ENCODE measurements around the gene ERAP2. TPM values are rescaled to one million over a fixed set of nuclear protein-coding genes. Genes with fewer than 3 reads are reported as not detected.

The ERAP2 gene
- total RNA-seq, 4 donors from 2014 or later = 7.1 to 39.1 (median 33.1) TPM

- intact Hi-C loops (cut with DNase I; ENCODE audit: low total_unique reads) (no loop called here), in situ Hi-C loops (cut with MboI; ENCODE audit: low pct_ligation_motif_present in 1 of 4, low pct_unique_long_range_greater_than_20kb in 1 of 4, low sequenced_read_pairs in 3 of 4) (no loop called here)
- peaks cover 9 to 55% (median 18%) of the 10 kb centered on the region in 4 donors for H3K4me1 ChIP-seq
- TF ChIP-seq POLR2AphosphoS5 (IDR thresholded peaks at IDR 0.05) (no peak), EP300 (IDR thresholded peaks at IDR 0.05; ENCODE audit: low read depth) (no peak), POLR2A (IDR thresholded peaks at IDR 0.05) (no peak), CTCF (IDR thresholded peaks at IDR 0.05) (no peak)
- no peaks in the 10 kb centered on the region for H3K27me3 ChIP-seq
- no peaks in the 10 kb centered on the region for H3K36me3 ChIP-seq
- H3K27ac ChIP-seq = no peak overlapping the region
- WGBS, 2 donors (ENCODE audit: low coverage in 1 of 2) = 60 to 66% methylated on average over 2 of the region's 2 CpGs
- no peaks in the 10 kb centered on the region for H3K9me3 ChIP-seq
- H3K4me3 ChIP-seq = no peak overlapping the region
- no peak for DNase-seq
Observed at GRCh38 chr5:96881511-96882115, 5.3 kb downstream of the ERAP2 start.

DNA sequence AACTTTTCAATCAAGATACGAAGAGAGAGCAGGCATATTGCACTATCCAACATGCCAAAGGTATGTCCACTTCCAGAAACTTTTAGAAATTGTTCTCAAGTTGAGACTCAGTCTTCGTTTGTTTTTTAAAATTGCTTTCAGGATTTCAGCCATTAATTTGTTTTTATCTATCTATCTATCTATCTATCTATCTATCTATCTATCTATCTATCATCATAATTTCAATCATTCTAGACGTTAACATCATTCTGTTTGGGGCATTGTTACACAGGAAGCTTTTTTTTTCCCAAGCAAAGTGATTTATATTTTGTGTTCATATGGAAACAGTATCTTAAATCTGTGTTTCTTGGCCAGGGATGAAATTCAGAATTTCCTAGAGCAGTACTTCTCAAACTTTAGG is 7.6 kb downstream of the ERAP2 start:
- in situ Hi-C loops (cut with MboI; ENCODE audit: low pct_ligation_motif_present in 1 of 4, low pct_unique_long_range_greater_than_20kb in 1 of 4, low sequenced_read_pairs in 3 of 4) = no loop called here
- H3K27ac ChIP-seq = no peak overlapping the region
- no peak overlapping the region for H3K4me3 ChIP-seq
- intact Hi-C loops (cut with DNase I; ENCODE audit: low total_unique reads) = no loop called here
- H3K36me3 ChIP-seq = peaks cover 0 to 4% (median 0%) of the 10 kb centered on the region in 4 donors
- no peaks in the 10 kb centered on the region for H3K27me3 ChIP-seq
- TF ChIP-seq CTCF (IDR thresholded peaks at IDR 0.05) (no peak), POLR2AphosphoS5 (IDR thresholded peaks at IDR 0.05) (no peak), EP300 (IDR thresholded peaks at IDR 0.05; ENCODE audit: low read depth) (no peak), POLR2A (IDR thresholded peaks at IDR 0.05) (no peak)
- H3K9me3 ChIP-seq = no peaks in the 10 kb centered on the region
- 84 to 87% methylated on average over 3 of the region's 3 CpGs for WGBS, 2 donors (ENCODE audit: low coverage in 1 of 2)
- no peak for DNase-seq
- peaks cover 0 to 35% (median 7%) of the 10 kb centered on the region in 4 donors for H3K4me1 ChIP-seq

GRCh38 chr5:96884995-96885394 is 8.7 kb downstream of the ERAP2 start:
- no peaks in the 10 kb centered on the region for H3K27me3 ChIP-seq
- H3K4me1 ChIP-seq = peaks cover 0 to 32% (median 7%) of the 10 kb centered on the region in 4 donors
- H3K27ac ChIP-seq = no peak overlapping the region
- in situ Hi-C loops (cut with MboI; ENCODE audit: low pct_ligation_motif_present in 1 of 4, low pct_unique_long_range_greater_than_20kb in 1 of 4, low sequenced_read_pairs in 3 of 4) = no loop called here
- H3K9me3 ChIP-seq = no peaks in the 10 kb centered on the region
- no peak for DNase-seq
- TF ChIP-seq EP300 (IDR thresholded peaks at IDR 0.05; ENCODE audit: low read depth) (no peak), POLR2A (IDR thresholded peaks at IDR 0.05) (no peak), POLR2AphosphoS5 (IDR thresholded peaks at IDR 0.05) (no peak), CTCF (IDR thresholded peaks at IDR 0.05) (no peak)
- intact Hi-C loops (cut with DNase I; ENCODE audit: low total_unique reads) = no loop called here
- H3K4me3 ChIP-seq = no peak overlapping the region
- 89 to 91% methylated on average over 2 to 7 of the region's 7 CpGs for WGBS, 2 donors (ENCODE audit: low coverage in 1 of 2)
- H3K36me3 ChIP-seq = peaks cover 0 to 14% (median 0%) of the 10 kb centered on the region in 4 donors

DNA sequence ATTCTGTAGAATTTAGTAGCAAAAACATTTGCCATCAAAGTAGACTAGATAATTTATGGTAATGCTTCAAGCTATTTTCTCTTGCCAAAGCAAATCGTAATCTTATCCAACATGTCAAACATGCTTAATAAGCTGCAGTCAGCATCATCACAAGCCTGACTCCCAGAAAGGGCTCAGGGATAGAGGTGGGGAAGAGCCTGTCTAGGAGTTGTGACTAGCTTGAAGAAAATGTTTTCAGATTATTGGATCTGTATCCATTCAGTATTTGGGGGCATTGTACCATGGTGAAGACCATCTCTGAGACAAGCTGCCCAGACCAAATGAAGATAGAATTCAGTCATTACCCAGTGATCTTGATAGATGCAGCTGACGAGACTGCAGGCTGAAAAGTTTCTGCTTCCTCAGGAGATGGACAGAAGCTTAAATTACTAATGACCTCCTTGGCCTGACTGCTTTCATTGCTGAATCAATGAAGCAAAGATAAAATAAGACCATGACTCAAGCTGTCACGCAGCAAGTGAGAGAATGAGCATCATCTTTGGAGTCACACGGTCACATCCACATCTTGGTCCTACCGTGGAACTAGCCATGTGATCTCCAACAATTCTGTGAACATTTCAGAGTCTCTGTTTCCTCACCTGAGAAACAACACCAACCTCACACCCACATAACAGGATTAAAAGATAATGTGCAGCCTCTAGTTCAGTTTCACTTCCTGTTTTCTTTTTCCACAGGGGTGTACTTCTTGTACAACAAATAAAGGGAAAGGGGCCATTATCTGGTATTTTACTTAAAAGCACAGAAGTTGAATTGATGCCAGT is 9.4 kb downstream of the ERAP2 start:
- DNase-seq = no peak
- in situ Hi-C loops (cut with MboI; ENCODE audit: low pct_ligation_motif_present in 1 of 4, low pct_unique_long_range_greater_than_20kb in 1 of 4, low sequenced_read_pairs in 3 of 4) = no loop called here

More for the DNA sequence above, 9.4 kb downstream of the ERAP2 start:
- H3K27ac ChIP-seq = peak overlapping the region in 1 of 4 donors; percentile 37
- no peak overlapping the region for H3K4me3 ChIP-seq
- WGBS, 2 donors (ENCODE audit: low coverage in 1 of 2) = 73 to 87% methylated on average over 4 to 5 of the region's 5 CpGs
- peaks cover 0 to 21% (median 0%) of the 10 kb centered on the region in 4 donors for H3K36me3 ChIP-seq
- H3K4me1 ChIP-seq = peaks cover 0 to 24% (median 5%) of the 10 kb centered on the region in 4 donors
- H3K9me3 ChIP-seq = no peaks in the 10 kb centered on the region
- TF ChIP-seq POLR2A (IDR thresholded peaks at IDR 0.05) (no peak), EP300 (IDR thresholded peaks at IDR 0.05; ENCODE audit: low read depth) (no peak), CTCF (IDR thresholded peaks at IDR 0.05) (no peak), POLR2AphosphoS5 (IDR thresholded peaks at IDR 0.05) (no peak)
- H3K27me3 ChIP-seq = no peaks in the 10 kb centered on the region
- intact Hi-C loops (cut with DNase I; ENCODE audit: low total_unique reads) = no loop called here

Measured in transverse colon (tissue), 4 donors.